Vagina (tissue), 2 donors: ENCODE results near the gene DDX60. TPM values are rescaled to one million over a fixed set of nuclear protein-coding genes. Genes with fewer than 3 reads are reported as not detected.

Source experiments
- DNase-seq, 2 donors: peaks; one replicate each; pipeline ENCODE4 v3.0.0-alpha.2; 2017; ENCODE audit errors: extremely low spot score in 2 of 2
- H3K27ac ChIP-seq: fragments of 200-600 bp; sonication (generic); one replicate; pipeline ENCODE4 v1.5.1; 2019
- H3K27me3 ChIP-seq: fragments of 200-600 bp; sonication (generic); one replicate; pipeline ENCODE4 v1.5.1; 2019
- H3K36me3 ChIP-seq, 2 donors: fragments of 200-600 bp; sonication (generic); one replicate each; pipeline ENCODE4 v1.5.1; 2017 to 2019
- H3K4me1 ChIP-seq: fragments of 200-600 bp; sonication (generic); one replicate; pipeline ENCODE4 v1.5.1; 2019
- H3K4me3 ChIP-seq, 2 donors: fragments of 200-600 bp; sonication (generic); 1 replicate in 1 of 2; 2 replicates in 1 of 2; pipeline ENCODE4 v1.5.1; 2016 to 2019
- H3K9me3 ChIP-seq: fragments of 200-600 bp; sonication (generic); one replicate; pipeline ENCODE4 v1.5.1; 2019
- POLR2A ChIP-seq, 2 donors: fragments of 450-650 bp; IDR thresholded peaks; one replicate each; pipeline ENCODE4 v1.6.1; 2017; ENCODE audit warnings: antibody characterized with exemption in 2 of 2, mild to moderate bottlenecking in 2 of 2, moderate library complexity in 2 of 2
- POLR2AphosphoS5 ChIP-seq, 2 donors: sonication (generic); formaldehyde crosslinking; IDR thresholded peaks; one replicate each; pipeline ENCODE4 v1.9.0; 2017; ENCODE audit warnings: antibody characterized with exemption in 2 of 2, mild to moderate bottlenecking in 2 of 2, low read depth in 1 of 2; ENCODE audit not compliant: insufficient read depth in 1 of 2
- intact Hi-C: fragments of 100-400 bp; cut with DNase I; formaldehyde crosslinking; loops from one replicate; pipeline ENCODE4 v1.15.1; 2023
- total RNA-seq: library from RNA; depleted of rRNA; stranded (reverse); fragments of >200 nt; gene quantifications from one replicate; pipeline ENCODE4 v1.2.3, GENCODE V29; 2016
- TF ChIP-seq, protein P1 (sequence below), 3 experiments: fragments of 450-650 bp in 2 of 3; fragments of 200-600 bp in 1 of 3; sonication (generic) in 1 of 3; IDR thresholded peaks; one replicate each; pipeline ENCODE4 v1.5.1; 2017 to 2019; ENCODE audit warnings: antibody characterized with exemption in 3 of 3, mild to moderate bottlenecking in 2 of 3, moderate library complexity in 2 of 3

The DDX60 gene
- total RNA-seq, 1 donor from 2014 or later: 7.4 TPM

GRCh38 chr4:168264903-168265302 lies 53.6 kb downstream of the DDX60 start:
- DNase-seq: no peak
- no peak for TF ChIP-seq POLR2A (IDR thresholded peaks at IDR 0.05)
- TF ChIP-seq POLR2AphosphoS5 (IDR thresholded peaks at IDR 0.05; ENCODE audit: insufficient read depth in 1 of 2, low read depth in 1 of 2): no peak
- TF ChIP-seq, protein P1, sequence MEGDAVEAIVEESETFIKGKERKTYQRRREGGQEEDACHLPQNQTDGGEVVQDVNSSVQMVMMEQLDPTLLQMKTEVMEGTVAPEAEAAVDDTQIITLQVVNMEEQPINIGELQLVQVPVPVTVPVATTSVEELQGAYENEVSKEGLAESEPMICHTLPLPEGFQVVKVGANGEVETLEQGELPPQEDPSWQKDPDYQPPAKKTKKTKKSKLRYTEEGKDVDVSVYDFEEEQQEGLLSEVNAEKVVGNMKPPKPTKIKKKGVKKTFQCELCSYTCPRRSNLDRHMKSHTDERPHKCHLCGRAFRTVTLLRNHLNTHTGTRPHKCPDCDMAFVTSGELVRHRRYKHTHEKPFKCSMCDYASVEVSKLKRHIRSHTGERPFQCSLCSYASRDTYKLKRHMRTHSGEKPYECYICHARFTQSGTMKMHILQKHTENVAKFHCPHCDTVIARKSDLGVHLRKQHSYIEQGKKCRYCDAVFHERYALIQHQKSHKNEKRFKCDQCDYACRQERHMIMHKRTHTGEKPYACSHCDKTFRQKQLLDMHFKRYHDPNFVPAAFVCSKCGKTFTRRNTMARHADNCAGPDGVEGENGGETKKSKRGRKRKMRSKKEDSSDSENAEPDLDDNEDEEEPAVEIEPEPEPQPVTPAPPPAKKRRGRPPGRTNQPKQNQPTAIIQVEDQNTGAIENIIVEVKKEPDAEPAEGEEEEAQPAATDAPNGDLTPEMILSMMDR (IDR thresholded peaks at IDR 0.05): no peak
- Histone ChIP-seq H3K27me3 (no peaks in the 10 kb centered on the region), H3K9me3 (no peaks in the 10 kb centered on the region), H3K36me3 (peaks cover 0 to 26% of the 10 kb centered on the region in 2 donors), H3K4me3 (no peak overlapping the region), H3K27ac (no peak overlapping the region), H3K4me1 (no peaks in the 10 kb centered on the region)
- intact Hi-C loops: no loop called here

DNA sequence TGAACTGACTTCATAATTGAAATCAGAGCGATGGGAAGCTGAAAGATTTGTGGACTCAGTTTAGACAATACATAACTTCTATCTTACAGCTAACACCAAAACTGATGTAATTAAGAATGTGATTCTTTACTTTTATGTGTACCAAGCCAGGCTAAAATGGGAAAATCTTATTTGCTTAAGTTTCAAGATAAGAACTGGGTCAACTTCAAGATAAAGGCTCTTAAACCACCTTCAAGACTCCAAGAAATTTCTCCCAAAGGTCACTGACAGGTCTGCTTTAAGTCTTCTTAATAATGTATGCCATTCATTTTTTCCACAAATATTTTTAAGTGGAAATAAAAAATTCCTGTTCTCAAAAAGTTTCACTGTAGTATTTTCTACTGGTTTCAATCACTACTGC lies 55.5 kb downstream of the DDX60 start:
- no peaks in the 10 kb centered on the region for H3K9me3 ChIP-seq
- TF ChIP-seq, protein P1 (IDR thresholded peaks at IDR 0.05): no peak
- TF ChIP-seq POLR2AphosphoS5 (IDR thresholded peaks at IDR 0.05; ENCODE audit: insufficient read depth in 1 of 2, low read depth in 1 of 2) (no peak), POLR2A (IDR thresholded peaks at IDR 0.05) (no peak)
- H3K27me3 ChIP-seq: no peaks in the 10 kb centered on the region
- H3K4me3 ChIP-seq: no peak overlapping the region
- H3K36me3 ChIP-seq: peaks cover 0 to 32% of the 10 kb centered on the region in 2 donors
- intact Hi-C loops: no loop called here
- no peak for DNase-seq
- H3K4me1 ChIP-seq: no peaks in the 10 kb centered on the region
- H3K27ac ChIP-seq: no peak overlapping the region

GRCh38 chr4:168259096-168259495 lies 59.5 kb downstream of the DDX60 start:
- intact Hi-C loops: no loop called here
- H3K4me1 ChIP-seq: no peaks in the 10 kb centered on the region
- H3K4me3 ChIP-seq: no peak overlapping the region
- DNase-seq: no peak
- no peaks in the 10 kb centered on the region for H3K27me3 ChIP-seq
- H3K9me3 ChIP-seq: no peaks in the 10 kb centered on the region
- peaks cover 0 to 31% of the 10 kb centered on the region in 2 donors for H3K36me3 ChIP-seq
- no peak overlapping the region for H3K27ac ChIP-seq
- TF ChIP-seq POLR2A (IDR thresholded peaks at IDR 0.05) (no peak), POLR2AphosphoS5 (IDR thresholded peaks at IDR 0.05; ENCODE audit: insufficient read depth in 1 of 2, low read depth in 1 of 2) (no peak)
- TF ChIP-seq, protein P1 (IDR thresholded peaks at IDR 0.05): no peak

DNA sequence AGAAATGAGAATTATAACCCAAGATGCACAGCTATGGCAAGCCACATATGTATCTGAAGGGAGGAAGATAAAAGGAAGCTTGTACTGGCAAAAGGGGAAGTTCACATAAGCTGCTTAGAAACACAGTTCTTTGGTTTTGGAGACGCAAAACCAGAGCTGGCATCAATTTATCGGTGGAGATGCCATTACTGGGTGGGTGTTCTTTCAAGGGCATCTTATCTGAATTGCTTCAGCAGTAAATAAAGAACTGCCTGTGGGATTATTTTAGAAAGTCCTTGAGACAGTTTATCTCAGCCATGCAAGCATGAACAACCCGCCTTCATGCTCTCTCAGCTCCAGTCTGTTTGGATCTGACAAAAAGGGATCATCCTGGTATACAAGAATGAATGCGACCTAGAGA lies 60.8 kb downstream of the DDX60 start:
- Histone ChIP-seq H3K4me1 (no peaks in the 10 kb centered on the region), H3K36me3 (peaks cover 0 to 31% of the 10 kb centered on the region in 2 donors)
- intact Hi-C loops: no loop called here

DNA sequence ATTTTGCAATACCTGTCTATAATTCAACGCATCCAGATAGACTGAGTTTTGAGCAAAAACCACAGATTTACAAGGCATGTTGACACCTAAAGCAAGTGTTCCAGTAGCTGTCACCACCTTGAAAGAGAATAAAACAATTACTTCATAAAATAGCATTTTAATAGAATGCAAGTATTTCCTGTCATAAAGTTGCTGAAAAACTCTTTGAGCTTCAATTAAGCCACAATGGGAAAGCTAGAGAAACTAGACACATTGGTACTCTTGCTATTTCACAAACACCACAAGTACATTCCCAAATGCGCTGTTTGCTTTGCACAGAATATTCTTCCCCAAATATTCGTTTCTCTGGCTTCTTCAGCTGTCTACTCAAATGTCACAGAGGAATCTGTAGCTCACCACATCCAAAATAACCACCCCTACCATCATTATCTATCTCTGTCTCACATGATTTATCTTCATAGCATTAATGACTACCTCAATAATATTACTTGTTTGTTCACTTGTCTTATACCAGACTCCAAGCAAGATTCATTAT lies 70.3 kb downstream of the DDX60 start:
- no peaks in the 10 kb centered on the region for H3K4me1 ChIP-seq
- no peaks in the 10 kb centered on the region for H3K27me3 ChIP-seq
- H3K9me3 ChIP-seq: no peaks in the 10 kb centered on the region
- DNase-seq: no peak
- no peak overlapping the region for H3K27ac ChIP-seq
- TF ChIP-seq POLR2AphosphoS5 (IDR thresholded peaks at IDR 0.05; ENCODE audit: insufficient read depth in 1 of 2, low read depth in 1 of 2): no peak
- TF ChIP-seq, protein P1 (IDR thresholded peaks at IDR 0.05): no peak
- no peak for TF ChIP-seq POLR2A (IDR thresholded peaks at IDR 0.05)
- H3K36me3 ChIP-seq: peaks cover 0 to 16% of the 10 kb centered on the region in 2 donors
- H3K4me3 ChIP-seq: no peak overlapping the region
- intact Hi-C loops: no loop called here

More for the DNA sequence above, 60.8 kb downstream of the DDX60 start:
- no peaks in the 10 kb centered on the region for H3K27me3 ChIP-seq
- TF ChIP-seq POLR2AphosphoS5 (IDR thresholded peaks at IDR 0.05; ENCODE audit: insufficient read depth in 1 of 2, low read depth in 1 of 2) (no peak), POLR2A (IDR thresholded peaks at IDR 0.05) (no peak)
- TF ChIP-seq, protein P1 (IDR thresholded peaks at IDR 0.05): no peak
- H3K9me3 ChIP-seq: no peaks in the 10 kb centered on the region
- no peak for DNase-seq
- no peak overlapping the region for H3K27ac ChIP-seq
- H3K4me3 ChIP-seq: no peak overlapping the region
